Measurements from ENCODE around the gene JARID2.

The JARID2 gene

GRCh38 chr6:15250187-15251168 is 4.6 kb downstream of the JARID2 start:
- no peak overlapping the region for H3K4me3 ChIP-seq (ENCODE audit: low read depth, low read length)
- ChIA-PET POLR2A (no interaction called here), CTCF (interaction anchor here (1.1 to 1.7 kb wide), 4 partner anchors 24 to 1127 kb away, joined by 3 to 5 read pairs (median 4); no protein-coding TSS in a partner anchor)
- no peak for TF ChIP-seq CTCF (IDR thresholded peaks at IDR 0.05; ENCODE audit: insufficient read depth, low read length, missing control alignments)
- no peak for DNase-seq (ENCODE audit: low read depth, low spot score)

GRCh38 chr6:15252195-15252594 is 6.3 kb downstream of the JARID2 start:
- ChIA-PET POLR2A (no interaction called here), CTCF (interaction anchor here (1.2 kb wide), 1 partner anchor 370 kb away, joined by 4 read pairs; no protein-coding TSS in a partner anchor)
- no peak for DNase-seq (ENCODE audit: low read depth, low spot score)
- H3K4me3 ChIP-seq (ENCODE audit: low read depth, low read length) = no peak overlapping the region
- TF ChIP-seq CTCF (IDR thresholded peaks at IDR 0.05; ENCODE audit: insufficient read depth, low read length, missing control alignments) = no peak

- POLR2A ChIA-PET = no interaction called here
- no peak overlapping the region for H3K4me3 ChIP-seq (ENCODE audit: low read depth, low read length)
- DNase-seq (ENCODE audit: low read depth, low spot score) = no peak
- no peak for TF ChIP-seq CTCF (IDR thresholded peaks at IDR 0.05; ENCODE audit: insufficient read depth, low read length, missing control alignments)
- CTCF ChIA-PET = interaction anchor here (1.2 kb wide), 1 partner anchor 369 kb away, joined by 4 read pairs; no protein-coding TSS in a partner anchor
Measured at GRCh38 chr6:15253203-15254022, 7.5 kb downstream of the JARID2 start.

- no peak for DNase-seq (ENCODE audit: low read depth, low spot score)
- H3K4me3 ChIP-seq (ENCODE audit: low read depth, low read length) = no peak overlapping the region
- ChIA-PET CTCF (interaction anchor here (0.6 kb wide), 1 partner anchor 802 kb away, joined by 4 read pairs; no protein-coding TSS in a partner anchor), POLR2A (no interaction called here)
- no peak for TF ChIP-seq CTCF (IDR thresholded peaks at IDR 0.05; ENCODE audit: insufficient read depth, low read length, missing control alignments)
Measured at GRCh38 chr6:15254070-15254975, 8.5 kb downstream of the JARID2 start.

- POLR2A ChIA-PET = no interaction called here
- TF ChIP-seq CTCF (IDR thresholded peaks at IDR 0.05; ENCODE audit: insufficient read depth, low read length, missing control alignments) = no peak
- CTCF ChIA-PET = interaction anchor here (1.2 kb wide), 1 partner anchor 135 kb away, joined by 3 read pairs; no protein-coding TSS in a partner anchor
- no peak for DNase-seq (ENCODE audit: low read depth, low spot score)
- H3K4me3 ChIP-seq (ENCODE audit: low read depth, low read length) = no peak overlapping the region
Measured at GRCh38 chr6:15255481-15255880, 9.6 kb downstream of the JARID2 start.
